NCI-H2081 treated with DMSO at 0.1 percent for 48 hours (cell line): ENCODE measurements around the gene POLR2J.
"Not testable (repeated sequence)": the region's sequence is repeated elsewhere in the genome, so short reads cannot be mapped to it uniquely, and the experiment has no call there.

ENCODE experiments used
- DNase-seq: peaks from one replicate; lab custom pipeline; 2025; lab: John Stamatoyannopoulos, UW

Gene POLR2J

DNA sequence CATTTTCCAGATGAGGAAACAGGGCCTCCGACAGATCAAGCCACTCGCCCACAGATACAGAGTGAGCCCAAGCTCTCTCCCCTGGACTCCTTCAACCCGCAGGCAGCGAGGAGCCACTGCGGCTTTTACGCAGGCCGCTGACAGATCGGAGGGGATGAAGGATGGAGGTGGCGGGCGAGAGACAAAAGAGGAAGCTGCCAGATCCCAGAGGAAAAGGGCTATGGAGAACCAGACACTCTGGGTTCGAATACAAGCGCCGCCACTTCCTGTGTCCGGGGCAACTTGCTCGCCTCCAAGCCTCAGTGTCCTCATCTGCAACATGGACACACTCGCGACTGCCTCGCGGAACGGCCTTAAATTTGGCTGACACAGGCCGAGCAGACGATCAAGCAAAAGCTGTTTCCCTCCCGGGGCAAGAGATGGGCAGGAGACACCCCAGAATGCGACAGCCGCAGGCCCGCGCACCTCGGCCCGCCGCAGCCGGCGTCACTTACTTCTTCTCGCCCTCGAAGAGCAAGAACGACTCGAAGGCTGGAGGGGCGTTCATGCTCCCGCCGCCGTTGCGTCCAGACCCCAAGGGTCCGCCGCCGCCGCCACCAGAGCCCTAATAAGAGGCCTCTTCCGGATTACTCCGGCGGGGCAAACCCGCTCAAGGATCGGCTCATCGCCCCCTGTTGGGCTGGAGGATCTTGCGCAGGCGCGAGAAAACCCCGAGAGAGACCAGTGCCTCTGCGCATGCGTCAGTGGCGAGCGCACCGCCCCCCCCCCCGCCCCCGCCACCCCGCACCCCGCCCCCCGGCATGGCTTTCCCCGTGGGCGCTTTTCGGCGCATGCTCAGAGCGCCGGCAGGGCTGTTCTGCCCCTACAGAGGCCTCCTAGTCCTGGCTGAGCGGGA lies at the start of gene POLR2J:
POLR2J (minus strand) TSS at position 609 of the 895 bp plus-strand sequence; CDS start at position 547, 62 bp downstream.
- not testable (repeated sequence) for DNase-seq

DNA sequence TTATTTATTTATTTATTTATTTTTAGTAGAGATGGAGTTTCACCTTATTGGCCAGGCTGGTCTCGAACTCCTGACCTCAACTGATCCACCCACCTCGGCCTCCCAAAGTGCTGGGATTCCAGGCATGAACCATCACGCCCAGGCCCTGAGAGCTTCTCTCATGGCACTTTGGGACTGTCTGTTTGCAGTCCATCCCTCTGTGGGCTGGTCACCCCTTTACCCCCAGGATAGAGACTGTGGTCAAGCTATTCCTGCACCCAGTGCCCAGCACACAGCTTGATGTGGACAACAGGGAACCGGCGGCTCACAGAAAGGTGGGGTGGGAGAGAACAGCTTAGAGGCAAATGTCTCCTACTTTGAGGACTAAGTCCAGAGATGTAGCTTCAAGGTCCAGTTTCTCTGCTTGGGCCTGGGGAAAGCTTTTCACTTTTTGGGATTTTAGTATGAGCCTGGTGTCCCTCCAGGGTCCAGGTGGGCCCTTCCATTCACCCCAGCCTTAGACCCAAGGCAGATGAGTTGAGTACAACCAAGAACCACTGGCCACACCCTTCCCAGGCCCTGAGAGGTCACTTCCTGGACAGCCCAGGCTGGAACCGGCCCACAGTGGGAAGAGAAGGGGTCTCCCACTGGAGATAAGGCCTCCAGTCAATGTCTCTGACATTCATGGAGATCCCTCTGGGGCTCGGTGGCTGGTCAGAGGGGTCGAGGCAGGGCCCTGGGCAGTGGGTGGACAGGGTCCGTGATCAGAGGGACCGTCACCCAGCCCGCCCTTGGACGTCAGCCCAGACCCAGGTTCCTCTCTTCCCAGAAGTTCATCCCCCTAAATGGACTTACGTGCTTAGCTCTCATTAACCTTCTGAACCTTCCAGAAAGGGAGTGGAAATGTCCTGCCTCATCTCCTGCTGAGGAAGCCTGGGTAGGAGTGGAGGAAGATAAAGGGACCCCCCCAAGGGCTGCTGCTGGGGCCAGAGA lies 49.4 kb upstream of the POLR2J start:
- DNase-seq: not testable (repeated sequence)

DNA sequence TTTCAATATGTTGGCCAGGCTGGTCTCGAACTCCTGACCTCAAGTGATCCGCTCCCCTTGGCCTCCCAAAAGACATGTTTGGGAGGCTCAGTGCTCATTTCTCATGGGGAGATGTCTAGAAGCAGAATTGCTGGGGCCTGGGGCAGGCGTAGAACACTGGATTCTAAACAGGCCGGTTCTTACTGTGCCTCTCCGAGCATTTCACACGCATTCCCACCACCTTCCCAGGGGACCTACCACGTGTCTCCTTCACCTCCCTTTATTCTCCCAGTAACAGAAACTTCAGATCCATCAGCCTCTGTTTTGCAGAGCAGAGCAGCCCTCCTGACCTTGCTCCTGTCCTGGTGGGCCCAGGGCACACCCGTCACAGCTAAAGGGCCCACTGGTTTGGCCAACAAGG lies 48.5 kb upstream of the POLR2J start:
- not testable (repeated sequence) for DNase-seq

DNA sequence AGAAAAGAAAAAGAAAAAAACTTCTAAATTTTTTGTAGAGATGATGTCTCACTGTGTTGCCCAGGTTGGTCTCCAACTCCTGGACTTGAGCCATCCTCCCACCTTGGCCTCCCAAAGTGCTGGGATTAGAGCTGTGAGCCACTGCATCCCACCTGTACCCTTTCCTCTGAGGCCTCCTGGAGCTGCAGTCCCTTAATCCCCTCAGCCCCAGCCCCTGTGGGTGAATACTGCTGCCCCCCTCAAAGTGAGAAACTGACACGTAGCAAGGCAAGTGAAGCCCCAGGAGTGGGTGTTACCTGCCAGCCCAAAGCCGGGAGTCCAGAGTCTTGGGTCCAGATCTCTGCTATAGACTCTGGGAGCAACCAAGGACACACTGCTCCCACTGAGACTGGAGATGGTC lies 46.1 kb upstream of the POLR2J start:
- DNase-seq: not testable (repeated sequence)

DNA sequence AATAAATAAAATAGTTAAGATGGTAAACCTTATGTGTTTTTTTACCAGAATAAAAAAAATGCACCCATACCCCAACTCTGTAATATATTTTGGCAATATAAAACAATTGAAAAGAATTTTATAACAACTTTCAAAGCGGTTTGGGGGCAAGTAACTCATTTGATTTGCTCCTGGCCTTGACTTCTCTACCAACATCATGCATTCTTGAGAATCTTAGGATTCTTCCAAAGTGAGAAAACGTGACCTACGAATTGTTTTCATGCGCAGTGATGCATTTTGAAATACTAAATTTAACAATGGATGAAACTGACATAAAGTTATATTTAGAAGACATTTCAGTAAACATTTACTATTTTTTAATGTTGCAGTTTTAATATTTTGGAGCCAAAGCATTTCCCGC lies 42.1 kb upstream of the POLR2J start:
- DNase-seq: not testable (repeated sequence)

DNA sequence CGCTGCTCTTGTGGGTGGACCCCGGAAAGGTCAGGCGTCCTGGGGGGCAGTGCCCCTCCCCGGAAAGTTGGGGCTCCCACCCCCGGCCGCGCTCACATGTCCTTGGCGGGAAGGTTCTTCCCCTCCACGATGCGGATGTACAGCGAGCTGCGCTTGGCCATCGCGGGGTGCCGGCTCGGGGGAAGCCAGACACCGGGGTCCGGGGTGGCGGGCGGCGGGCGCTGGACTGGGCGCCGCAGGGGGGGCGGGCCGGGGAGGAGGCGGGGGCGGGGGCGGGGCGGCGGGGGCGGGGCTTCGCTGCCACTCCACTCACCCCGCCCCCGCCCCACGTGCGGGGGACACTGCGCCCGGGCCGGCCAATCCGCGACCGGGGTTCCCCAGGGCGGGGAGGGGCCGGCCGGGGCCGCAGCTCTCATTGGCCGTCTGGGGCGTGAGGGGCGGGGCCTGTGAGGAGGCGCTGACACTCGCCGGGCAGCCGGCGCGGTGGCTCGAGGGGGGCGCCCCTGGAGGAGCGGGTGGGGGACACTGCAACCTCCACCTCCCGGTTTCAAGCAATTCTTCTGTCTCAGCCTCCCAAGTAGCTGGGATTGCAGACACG lies 38.9 kb upstream of the POLR2J start, which contains the start of gene RASA4B:
RASA4B (minus strand) TSS at position 228 of the 598 bp plus-strand sequence; CDS start at position 161, 67 bp downstream.
- not testable (repeated sequence) for DNase-seq

DNA sequence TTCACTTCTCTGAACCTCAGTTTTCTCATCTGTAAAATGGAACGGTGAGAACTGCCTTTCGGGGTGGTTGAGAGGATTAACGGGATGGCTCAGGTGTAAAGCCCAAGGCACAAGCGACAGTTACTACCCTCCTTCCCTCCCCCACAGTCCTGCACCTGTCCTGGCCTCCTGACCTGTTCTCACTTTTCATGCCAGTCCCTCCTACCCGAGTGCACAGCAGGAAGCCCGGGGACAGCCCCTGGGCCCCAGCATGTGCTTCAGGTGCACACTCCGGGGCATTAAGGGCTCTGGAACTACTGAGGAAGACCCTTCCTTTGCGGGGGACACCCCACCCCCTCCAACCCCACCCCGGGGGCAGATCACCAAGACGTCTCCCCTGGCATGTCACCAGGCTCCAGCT lies 38.2 kb upstream of the POLR2J start:
- not testable (repeated sequence) for DNase-seq

DNA sequence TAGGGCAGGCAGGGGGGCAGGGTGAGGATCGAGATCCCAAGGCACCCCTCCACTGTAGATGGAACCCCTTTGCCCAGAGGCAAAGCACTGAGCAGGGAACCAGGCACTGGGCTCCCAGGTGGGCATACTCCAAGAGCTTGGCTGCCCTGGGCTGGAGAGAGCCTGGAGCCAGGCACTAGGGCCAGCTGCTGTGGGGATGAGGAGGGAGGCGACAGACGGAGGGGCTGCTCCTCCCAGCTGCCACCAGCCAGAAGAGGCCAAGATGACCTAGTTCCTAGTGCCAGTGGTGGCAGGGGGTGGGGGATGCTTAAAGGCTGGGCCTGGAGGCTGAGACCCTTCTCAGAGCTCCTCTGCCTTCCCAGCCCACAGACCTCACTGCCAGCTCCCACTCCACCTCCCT lies 37.2 kb upstream of the POLR2J start:
- not testable (repeated sequence) for DNase-seq

DNA sequence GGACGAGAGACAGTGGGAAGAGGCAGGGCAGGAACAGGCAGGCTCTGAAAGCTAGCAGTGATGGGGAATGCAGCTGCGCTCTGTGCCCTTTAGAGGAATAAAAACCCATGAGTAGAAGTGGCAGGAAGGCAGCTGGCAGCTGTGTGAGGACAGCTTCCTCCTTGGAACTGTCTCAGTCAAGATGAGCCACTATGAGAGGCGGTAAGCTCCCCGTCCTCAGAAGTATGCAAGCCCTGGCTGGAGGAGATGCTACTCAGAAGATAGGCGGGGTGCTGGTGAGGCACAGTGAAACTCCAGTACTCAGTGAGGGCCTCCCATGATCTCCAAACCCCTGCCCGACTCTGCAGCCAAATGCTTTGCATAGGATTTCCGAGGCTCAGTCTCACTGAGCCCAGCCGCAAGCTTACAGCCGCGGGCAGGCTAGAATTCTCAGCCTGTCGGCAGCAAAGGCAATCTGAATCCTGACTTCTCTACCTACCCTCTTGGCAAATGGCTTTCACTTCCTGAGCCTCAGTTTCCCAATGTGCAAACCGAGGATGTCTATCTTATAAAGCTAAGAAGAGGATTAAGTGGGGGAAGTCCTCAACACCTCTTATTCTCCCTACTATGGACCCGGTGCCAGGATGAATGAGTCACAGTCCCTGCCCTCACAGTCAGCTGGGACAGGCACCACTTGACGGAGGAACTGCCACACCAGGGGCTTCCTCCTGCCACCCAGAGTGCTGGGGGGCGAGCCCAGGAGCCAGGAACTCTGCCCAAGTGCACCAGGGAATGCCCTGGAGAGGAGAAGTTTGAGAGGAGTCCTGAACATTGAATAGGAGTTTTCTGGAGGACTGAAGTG lies 36.4 kb upstream of the POLR2J start:
- not testable (repeated sequence) for DNase-seq

DNA sequence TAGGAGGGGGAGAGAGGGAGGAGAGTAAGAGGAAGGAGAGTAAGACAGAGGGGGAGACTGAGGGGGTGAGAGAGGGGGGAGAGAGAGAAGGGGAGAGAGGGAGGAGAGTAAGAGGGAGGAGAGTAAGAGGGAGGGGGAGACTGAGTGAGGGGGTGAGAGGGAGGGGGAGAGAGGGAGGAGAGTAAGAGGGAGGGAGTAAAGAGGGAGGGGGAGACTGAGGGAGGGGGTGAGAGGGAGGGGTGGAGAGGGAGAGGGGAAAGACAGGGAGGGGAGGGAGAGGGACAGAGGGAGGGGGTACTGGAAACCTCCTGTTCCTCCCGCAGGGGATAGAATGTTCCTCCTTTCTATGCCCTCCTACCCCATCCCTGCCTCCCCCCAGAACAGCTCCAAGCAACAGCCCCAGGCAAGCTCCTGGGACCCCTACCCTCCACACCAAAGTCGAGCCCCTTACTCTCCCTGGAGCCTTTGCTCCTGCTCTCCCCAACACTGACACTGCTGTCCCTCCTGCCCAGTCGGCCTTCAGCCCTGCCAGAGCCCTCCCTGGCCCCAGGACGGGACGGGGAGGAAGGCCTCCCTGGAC lies 34.0 kb upstream of the POLR2J start:
- not testable (repeated sequence) for DNase-seq

DNA sequence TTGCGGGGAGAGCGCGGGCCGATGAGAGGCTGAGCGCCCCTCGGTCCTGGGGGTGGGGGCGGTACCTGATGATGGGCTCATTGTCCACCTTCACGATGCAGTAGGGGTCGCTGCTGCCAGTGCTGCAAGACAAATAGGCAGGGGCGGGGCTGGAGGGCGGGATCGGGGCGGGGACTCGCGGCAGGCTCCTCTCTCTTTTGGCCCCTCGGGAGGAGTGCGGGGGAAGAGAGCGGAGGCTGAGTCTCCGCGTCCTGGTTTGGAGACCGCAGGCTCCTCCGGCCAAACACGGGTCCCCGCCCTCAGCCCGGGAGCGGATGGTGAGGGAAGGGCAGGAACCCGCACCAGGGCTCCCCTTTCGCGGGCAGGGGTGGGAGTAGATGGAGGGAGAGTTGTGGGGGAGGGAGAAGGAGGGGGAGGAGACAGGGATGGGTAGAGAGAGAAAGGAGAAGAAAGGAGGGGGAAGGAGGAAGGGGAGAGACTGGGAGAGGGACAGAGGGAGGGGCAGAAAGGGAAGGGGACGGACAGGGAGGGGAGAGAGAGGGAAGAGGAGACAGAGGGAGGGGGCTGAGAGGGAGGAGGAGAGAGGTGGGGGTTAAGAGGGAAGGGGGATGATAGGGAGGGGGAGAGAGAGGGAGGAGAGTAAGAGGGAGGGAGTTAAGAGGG lies 33.3 kb upstream of the POLR2J start:
- not testable (repeated sequence) for DNase-seq

DNA sequence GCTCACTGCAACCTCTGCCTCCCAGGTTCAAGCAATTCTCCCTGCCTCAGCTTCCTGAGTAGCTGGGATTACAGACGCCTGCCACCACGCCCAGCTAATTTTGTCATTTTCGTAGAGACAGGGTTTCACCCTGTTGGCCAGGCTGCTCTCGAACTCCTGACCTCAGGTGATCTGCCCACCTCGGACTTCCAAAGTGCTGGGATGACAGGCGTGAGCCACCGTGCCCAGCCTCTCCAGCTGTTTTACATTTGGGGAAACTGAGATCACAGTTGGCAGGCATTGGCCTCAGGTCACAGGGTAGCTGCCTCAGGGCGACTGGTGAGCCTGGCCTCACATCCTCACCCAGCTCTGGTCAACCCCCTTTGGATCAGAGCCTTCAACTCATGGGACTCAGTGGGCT lies 31.9 kb upstream of the POLR2J start:
- DNase-seq: not testable (repeated sequence)

DNA sequence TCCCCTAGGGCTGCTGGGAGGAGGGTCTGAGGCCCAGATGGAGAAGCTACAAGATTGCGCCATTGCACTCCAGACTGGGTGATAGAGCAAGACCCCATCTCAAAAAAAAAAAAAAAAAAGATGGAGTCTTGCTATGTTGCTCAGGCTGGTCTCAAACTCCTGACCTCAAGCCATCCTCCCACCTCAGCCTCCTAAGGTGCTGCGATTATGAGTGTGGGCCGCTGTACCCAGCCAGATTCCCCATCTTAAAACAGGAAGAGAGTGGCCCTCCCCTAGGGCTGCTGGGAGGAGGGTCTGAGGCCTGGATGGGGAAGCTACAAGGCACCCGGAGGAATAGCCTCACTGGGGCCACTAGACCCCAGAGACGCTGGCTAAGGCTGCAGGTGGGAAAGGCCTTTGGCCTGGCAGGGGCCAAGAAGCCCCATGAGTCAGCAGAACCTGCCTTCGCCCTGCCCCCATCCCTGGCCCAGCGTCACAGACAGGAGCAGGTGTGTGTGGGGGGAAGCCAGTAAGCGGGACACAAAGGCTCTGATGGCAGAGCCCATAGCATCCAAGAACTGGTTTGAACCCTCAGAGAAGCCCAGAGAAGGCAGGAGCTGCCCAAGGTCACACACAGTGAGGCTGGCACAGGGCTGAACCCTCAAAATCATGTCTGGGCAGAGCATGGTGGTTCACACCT lies 28.8 kb upstream of the POLR2J start:
- DNase-seq: not testable (repeated sequence)

DNA sequence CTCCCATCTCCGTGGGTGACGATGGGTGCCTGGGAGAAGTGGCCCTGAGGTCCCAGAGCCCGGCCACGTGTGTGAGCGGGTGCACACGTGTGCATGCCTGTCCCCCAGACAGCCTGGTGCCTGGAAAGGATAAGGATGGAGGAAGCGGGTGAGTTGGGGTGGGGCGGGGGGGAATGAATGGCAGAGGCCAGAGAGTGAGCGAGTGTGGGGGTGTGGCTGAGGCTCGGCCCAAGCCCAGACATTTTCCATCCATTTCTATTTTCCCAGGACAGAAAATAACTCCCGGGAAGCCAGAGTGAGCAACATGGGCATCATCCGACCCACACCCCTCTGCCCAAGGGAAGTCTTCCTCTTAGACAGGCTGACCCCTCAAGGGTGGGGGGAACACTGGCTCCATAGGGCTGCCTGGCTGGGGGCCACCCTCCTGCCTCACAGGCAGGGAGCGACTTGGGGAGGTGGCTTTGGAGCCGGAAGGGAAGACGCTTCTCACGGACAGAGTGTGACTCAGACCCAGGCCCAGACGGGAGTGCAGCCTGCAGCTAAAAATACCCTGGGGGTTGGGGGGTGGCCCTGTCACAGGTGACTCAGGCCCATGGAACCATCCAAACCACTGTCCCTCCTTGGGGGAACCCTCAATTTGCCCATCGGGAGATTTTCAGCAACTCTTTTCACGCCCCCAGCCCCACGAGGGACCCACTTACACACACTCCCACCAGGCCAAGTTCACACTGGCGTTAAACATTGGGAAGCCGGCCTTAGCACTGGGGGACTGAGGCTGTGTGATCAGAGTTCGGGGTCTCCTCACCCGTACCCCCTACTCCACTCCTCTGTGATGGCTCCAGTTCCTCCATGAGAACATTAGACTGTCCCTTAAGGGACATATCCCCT lies 26.8 kb upstream of the POLR2J start:
- not testable (repeated sequence) for DNase-seq

DNA sequence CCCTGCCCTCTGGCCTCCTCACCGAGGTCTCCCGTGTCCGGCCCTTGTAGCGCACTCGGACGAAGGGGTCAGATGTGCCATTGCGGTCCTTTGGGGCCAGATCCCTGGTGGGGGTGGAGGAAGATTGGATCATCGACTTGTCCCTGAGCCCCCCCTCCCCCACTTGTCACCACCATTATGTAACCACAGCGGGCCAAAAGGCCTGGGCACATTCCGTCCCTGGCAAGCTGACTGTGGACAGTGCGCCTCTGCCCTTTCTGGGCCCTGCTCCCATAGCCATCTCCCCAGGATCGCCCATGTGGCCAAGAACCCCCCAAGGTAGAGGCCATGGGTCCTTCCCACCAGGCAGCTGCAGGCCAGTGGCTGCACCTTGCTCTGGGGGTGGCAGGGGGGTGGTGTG lies 24.4 kb upstream of the POLR2J start:
- DNase-seq: not testable (repeated sequence)

DNA sequence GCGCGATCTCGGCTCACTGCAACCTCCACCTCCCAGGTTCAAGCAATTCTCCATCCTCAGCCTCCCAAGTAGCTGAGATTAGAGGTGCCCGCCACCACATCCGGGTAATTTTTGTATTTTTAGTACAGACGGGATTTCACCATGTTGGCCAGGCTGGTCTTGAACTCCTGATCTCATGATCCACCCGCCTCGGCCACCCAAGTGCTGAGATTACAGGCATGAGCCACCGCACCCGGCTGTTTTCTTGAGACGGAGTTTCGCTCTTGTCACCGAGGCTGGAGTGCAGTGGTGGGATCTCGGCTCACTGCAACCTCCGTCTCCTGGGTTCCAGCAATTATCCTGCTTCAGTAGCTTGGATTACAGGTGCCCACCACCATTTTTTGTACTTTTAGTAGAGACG lies 19.6 kb upstream of the POLR2J start:
- not testable (repeated sequence) for DNase-seq

DNA sequence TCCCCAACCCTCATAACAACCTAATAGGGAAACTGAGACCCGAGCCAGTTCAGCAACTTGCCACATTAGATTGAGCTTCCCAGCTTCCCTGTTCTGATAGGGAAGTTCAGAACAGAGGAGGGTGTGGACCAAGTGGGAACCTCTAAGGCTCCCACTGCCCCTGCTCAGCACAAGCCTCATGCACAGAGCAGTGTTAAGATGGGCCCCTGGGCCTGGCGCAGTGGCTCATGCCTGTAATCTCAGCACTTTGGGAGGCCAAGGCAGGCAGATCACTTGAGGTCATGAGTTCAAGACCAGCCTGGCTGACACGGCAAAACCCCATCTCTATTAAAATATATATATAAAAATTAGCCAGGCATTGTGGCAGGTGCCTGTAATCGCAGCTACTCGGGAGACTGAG lies 18.6 kb upstream of the POLR2J start:
- not testable (repeated sequence) for DNase-seq

DNA sequence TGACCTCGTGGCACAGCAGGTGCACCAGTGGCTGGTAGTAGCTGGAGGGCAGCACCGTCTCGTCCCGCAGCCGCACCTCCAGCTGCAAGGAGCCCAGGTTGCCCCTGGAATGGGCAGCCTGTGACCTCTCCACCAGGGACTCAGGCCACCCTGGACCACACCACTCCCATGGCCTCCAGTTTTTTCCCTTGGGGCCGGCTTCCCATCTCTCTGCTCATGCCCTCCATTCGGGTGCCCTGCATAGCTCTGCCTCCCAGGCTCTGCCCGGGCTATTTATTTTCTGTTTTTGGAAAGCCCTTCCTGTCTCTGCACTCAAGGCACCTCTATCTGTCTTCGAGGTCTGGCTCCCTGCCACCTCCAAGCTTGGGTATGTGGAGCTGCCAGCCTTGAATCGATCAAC lies 18.1 kb upstream of the POLR2J start:
- DNase-seq: not testable (repeated sequence)
